H1 (cell line): Measurements from ENCODE around the gene SLC25A53. TPM values are rescaled to one million over a fixed set of nuclear protein-coding genes. Genes with fewer than 3 reads are reported as not detected.

ENCODE experiments used
- CTCF ChIA-PET: fragments of 300-600 bp; sonication (Branson Sonifier 250); formaldehyde crosslinking; loops from one replicate; lab custom pipeline; 2021; ENCODE audit not compliant: partially characterized antibody; lab: Charles Lee
- POLR2A ChIA-PET: fragments of 300-600 bp; sonication (Branson Sonifier 250); formaldehyde crosslinking; loops from one replicate; lab custom pipeline; 2021; ENCODE audit warnings: inconsistent platforms; ENCODE audit not compliant: partially characterized antibody; lab: Charles Lee
- DNase-seq, 2 experiments: peaks; one replicate each; pipeline versions ENCODE4 v3.0.0 to v3.0.0-alpha.2; 2010 to 2022; ENCODE audit warnings: low spot score in 2 of 2, low read depth in 1 of 2, mixed read lengths in 1 of 2
- FAIRE-seq: peaks from 2 replicates; lab custom pipeline; 2011; peaks lifted over from hg19 to GRCh38; lab: Jason Lieb, UNC
- H2AFZ ChIP-seq: 2 replicates; pipeline ENCODE4 v1.8.1; 2012; ENCODE audit warnings: low read length, inconsistent platforms
- H2AK5ac ChIP-seq: 2 replicates; pipeline ENCODE4 v1.6.1; 2013; ENCODE audit warnings: low read depth, low read length
- H2BK120ac ChIP-seq: replicated peaks from 2 replicates; pipeline ENCODE3; 2013; ENCODE audit warnings: low read depth, low read length, inconsistent platforms
- H2BK12ac ChIP-seq: 2 replicates; pipeline ENCODE4 v1.6.1; 2013; ENCODE audit warnings: low read depth, low read length
- H2BK15ac ChIP-seq: 2 replicates; pipeline ENCODE4 v1.6.1; 2013; ENCODE audit warnings: low read length
- H2BK20ac ChIP-seq: 2 replicates; pipeline ENCODE4 v1.6.1; 2013; ENCODE audit warnings: low read length
- H2BK5ac ChIP-seq: 2 replicates; pipeline ENCODE4 v1.6.1; 2013; ENCODE audit warnings: low read depth, low read length
- H3K14ac ChIP-seq: 2 replicates; pipeline ENCODE4 v1.6.1; 2013; ENCODE audit warnings: inconsistent platforms; ENCODE audit not compliant: insufficient read length
- H3K18ac ChIP-seq: 2 replicates; pipeline ENCODE4 v1.6.1; 2013; ENCODE audit warnings: low read length; ENCODE audit errors: extremely low read depth
- H3K23ac ChIP-seq: 2 replicates; pipeline ENCODE4 v1.6.1; 2013; ENCODE audit warnings: inconsistent platforms; ENCODE audit not compliant: insufficient read length
- H3K23me2 ChIP-seq: 2 replicates; pipeline ENCODE4 v1.6.1; 2013; ENCODE audit warnings: low read depth, low read length
- H3K27ac ChIP-seq: 2 replicates; pipeline ENCODE4 v1.6.1; 2011; ENCODE audit warnings: low read depth, low read length, inconsistent platforms
- H3K27me3 ChIP-seq, 4 experiments: replicated peaks in 1 of 4; 1 replicate in 1 of 4; 2 replicates in 3 of 4; pipeline versions ENCODE4 v1.6.1 to v1.8.1; 2011 to 2013; ENCODE audit warnings: low read length in 3 of 4, mild to moderate bottlenecking in 3 of 4, inconsistent platforms in 2 of 4, mixed read lengths in 2 of 4, moderate library complexity in 1 of 4; ENCODE audit not compliant: control insufficient read depth in 3 of 4, insufficient read depth in 3 of 4; ENCODE audit errors: extremely low read depth in 1 of 4
- H3K36me3 ChIP-seq, 4 experiments: 2 replicates each; pipeline versions ENCODE4 v1.6.1 to v1.8.1; 2011 to 2013; ENCODE audit warnings: mild to moderate bottlenecking in 4 of 4, low read length in 3 of 4, moderate library complexity in 2 of 4, control low read depth in 1 of 4, inconsistent platforms in 1 of 4; ENCODE audit not compliant: insufficient read depth in 4 of 4, control insufficient read depth in 2 of 4
- H3K4ac ChIP-seq: replicated peaks from 2 replicates; pipeline ENCODE3; 2013; ENCODE audit warnings: low read length, low read depth, mixed read lengths, inconsistent platforms; ENCODE audit not compliant: insufficient read length
- H3K4me1 ChIP-seq, 4 experiments: replicated peaks in 1 of 4; 1 replicate in 1 of 4; 2 replicates in 3 of 4; pipeline versions ENCODE4 v1.6.1 to v1.8.1; 2011 to 2013; ENCODE audit warnings: low read length in 3 of 4, inconsistent platforms in 2 of 4, mixed read lengths in 1 of 4; ENCODE audit not compliant: insufficient read depth in 4 of 4, control insufficient read depth in 3 of 4
- H3K4me2 ChIP-seq, 2 experiments: 2 replicates each; pipeline versions ENCODE4 v1.6.1 to v1.8.1; 2011 to 2013; ENCODE audit warnings: low read depth in 2 of 2, low read length in 2 of 2, control low read depth in 1 of 2, inconsistent platforms in 1 of 2, mild to moderate bottlenecking in 1 of 2; ENCODE audit not compliant: insufficient read depth in 1 of 2
- H3K4me3 ChIP-seq, 4 experiments: fragments of 200-600, 300-600 bp in 1 of 4; sonication (generic), shearing (Covaris generic), sonication (Bioruptor Twin) in 1 of 4; 2 replicates each; pipeline versions ENCODE4 v1.5.1 to v1.8.1; 2011 to 2016; ENCODE audit warnings: low read length in 4 of 4, low read depth in 3 of 4, control low read depth in 2 of 4, inconsistent platforms in 2 of 4, mild to moderate bottlenecking in 2 of 4, mixed read lengths in 1 of 4, moderate library complexity in 1 of 4; ENCODE audit not compliant: insufficient read depth in 2 of 4; ENCODE audit errors: extremely low read depth in 1 of 4
- H3K56ac ChIP-seq: replicated peaks from 2 replicates; pipeline ENCODE3; 2013; ENCODE audit warnings: low read depth, mild to moderate bottlenecking, mixed read lengths, low read length, inconsistent platforms; ENCODE audit not compliant: insufficient read length
- H3K79me1 ChIP-seq: 2 replicates; pipeline ENCODE4 v1.6.1; 2013; ENCODE audit warnings: low read depth, low read length, control low read depth
- H3K79me2 ChIP-seq, 2 experiments: 2 replicates each; pipeline versions ENCODE4 v1.6.1 to v1.8.1; 2012 to 2013; ENCODE audit warnings: low read length in 2 of 2, mild to moderate bottlenecking in 2 of 2, inconsistent platforms in 1 of 2; ENCODE audit not compliant: insufficient read depth in 2 of 2, control insufficient read depth in 1 of 2
- H3K9ac ChIP-seq, 4 experiments: replicated peaks in 1 of 4; 1 replicate in 1 of 4; 2 replicates in 3 of 4; pipeline versions ENCODE4 v1.6.1 to v1.8.1; 2011 to 2013; ENCODE audit warnings: low read depth in 3 of 4, low read length in 3 of 4, control low read depth in 2 of 4, mild to moderate bottlenecking in 2 of 4, moderate library complexity in 2 of 4, inconsistent platforms in 1 of 4; ENCODE audit errors: extremely low read depth in 1 of 4
- H3K9me3 ChIP-seq, 2 experiments: 2 replicates each; pipeline versions ENCODE4 v1.6.1 to v1.8.1; 2012 to 2013; ENCODE audit warnings: mild to moderate bottlenecking in 2 of 2, moderate library complexity in 2 of 2, control low read depth in 1 of 2, inconsistent platforms in 1 of 2, low read depth in 1 of 2, low read length in 1 of 2, mixed read lengths in 1 of 2; ENCODE audit not compliant: insufficient read depth in 2 of 2
- H4K20me1 ChIP-seq, 2 experiments: replicated peaks in 1 of 2; 2 replicates each; pipeline versions ENCODE3 to v1.8.1; 2011 to 2013; ENCODE audit warnings: inconsistent platforms in 2 of 2, low read length in 2 of 2, mild to moderate bottlenecking in 1 of 2; ENCODE audit not compliant: insufficient read depth in 2 of 2, control insufficient read depth in 1 of 2
- H4K5ac ChIP-seq: 2 replicates; pipeline ENCODE4 v1.6.1; 2013; ENCODE audit warnings: low read length, low read depth, mixed read lengths, inconsistent platforms; ENCODE audit not compliant: insufficient read length
- H4K8ac ChIP-seq: 2 replicates; pipeline ENCODE4 v1.8.0; 2013; ENCODE audit warnings: mild to moderate bottlenecking, moderate library complexity, low read length, inconsistent platforms; ENCODE audit not compliant: insufficient read depth; ENCODE audit errors: extremely low read depth
- H4K91ac ChIP-seq: replicated peaks from 2 replicates; pipeline ENCODE3; 2013; ENCODE audit warnings: low read length, mixed read lengths, inconsistent platforms; ENCODE audit not compliant: insufficient read length
- BACH1 ChIP-seq: IDR thresholded peaks from 2 replicates; pipeline ENCODE4 v1.6.1; 2012; ENCODE audit warnings: low read length, improper control_type of control experiment
- BRCA1 ChIP-seq: IDR thresholded peaks from 2 replicates; pipeline ENCODE4 v1.6.1; 2012; ENCODE audit warnings: low read depth, low read length, improper control_type of control experiment
- CREB1 ChIP-seq: IDR thresholded peaks from 2 replicates; pipeline ENCODE4 v1.6.1; 2012; ENCODE audit warnings: inconsistent platforms
- EGR1 ChIP-seq: IDR thresholded peaks from 2 replicates; pipeline ENCODE4 v1.6.1; 2011; ENCODE audit warnings: low read depth, low read length, borderline replicate concordance
- GABPA ChIP-seq: IDR thresholded peaks from 2 replicates; pipeline ENCODE4 v1.6.1; 2011; ENCODE audit warnings: mild to moderate bottlenecking, low read length, moderate library complexity, borderline replicate concordance; ENCODE audit not compliant: insufficient read depth
- GTF2F1 ChIP-seq: IDR thresholded peaks from 2 replicates; pipeline ENCODE4 v1.6.1; 2012; ENCODE audit warnings: low read depth, low read length, improper control_type of control experiment, borderline replicate concordance
- JUN ChIP-seq: IDR thresholded peaks from 2 replicates; pipeline ENCODE4 v1.6.1; 2011; ENCODE audit warnings: low read depth, mild to moderate bottlenecking, improper control_type of control experiment, low read length
- MAFK ChIP-seq: IDR thresholded peaks from 2 replicates; pipeline ENCODE4 v1.6.1; 2012; ENCODE audit warnings: low read depth, mild to moderate bottlenecking, improper control_type of control experiment, low read length
- NANOG ChIP-seq: IDR thresholded peaks from 2 replicates; pipeline ENCODE4 v1.6.1; 2011; ENCODE audit warnings: low read length, low read depth, mild to moderate bottlenecking, inconsistent platforms; ENCODE audit not compliant: insufficient read depth, poor library complexity, severe bottlenecking
- NRF1 ChIP-seq: IDR thresholded peaks from 2 replicates; pipeline ENCODE4 v1.6.1; 2011; ENCODE audit warnings: mild to moderate bottlenecking, low read depth, low read length, improper control_type of control experiment
- POU5F1 ChIP-seq: IDR thresholded peaks from 2 replicates; pipeline ENCODE4 v1.6.1; 2011; ENCODE audit warnings: low read depth, mild to moderate bottlenecking, low read length, moderate library complexity
- SIN3A ChIP-seq, 2 experiments: IDR thresholded peaks in 1 of 2; conservative IDR thresholded peaks in 1 of 2; 2 replicates each; pipeline ENCODE4 v1.6.1; 2011 to 2012; ENCODE audit warnings: low read length in 2 of 2, improper control_type of control experiment in 1 of 2, low read depth in 1 of 2, mild to moderate bottlenecking in 1 of 2
- SRF ChIP-seq: IDR thresholded peaks from 2 replicates; pipeline ENCODE4 v1.6.1; 2011; ENCODE audit warnings: mild to moderate bottlenecking, low read depth, low read length, moderate library complexity
- TAF1 ChIP-seq: IDR thresholded peaks from 2 replicates; pipeline ENCODE4 v1.6.1; 2011; ENCODE audit warnings: mild to moderate bottlenecking, low read depth, low read length
- YY1 ChIP-seq: IDR thresholded peaks from 2 replicates; pipeline ENCODE4 v1.6.1; 2011; ENCODE audit warnings: low read depth, mild to moderate bottlenecking, low read length
- polyA plus RNA-seq, 7 experiments: library from polyadenylated mRNA; depleted of rRNA in 3 of 7; stranded (reverse) in 5 of 7; unstranded in 2 of 7; fragments of >200 nt in 5 of 7; fragments of 200-250 nt in 2 of 7; gene quantifications; 1 replicate in 5 of 7; 2 replicates in 1 of 7; 4 replicates in 1 of 7; pipeline versions ENCODE4 v1.2.1 to v1.2.3, GENCODE V29; 2011 to 2013; ENCODE audit warnings: missing spikeins in 2 of 7, mixed read lengths in 2 of 7
- total RNA-seq: library from RNA; stranded (reverse); fragmentation: NEBNext Ultra II Directional; extraction: Animal tissue kit (Norgen Biotek cat#: 25700); gene quantifications from 2 replicates; pipeline ENCODE4 v1.2.1, GENCODE V29; 2021

SLC25A53 gene
- total and polyA plus RNA-seq, 2 of the 8 experiments (the other 6 are each of a cell fraction or from before 2014, with no cell fraction given): 2.4 to 4.2 TPM

DNA sequence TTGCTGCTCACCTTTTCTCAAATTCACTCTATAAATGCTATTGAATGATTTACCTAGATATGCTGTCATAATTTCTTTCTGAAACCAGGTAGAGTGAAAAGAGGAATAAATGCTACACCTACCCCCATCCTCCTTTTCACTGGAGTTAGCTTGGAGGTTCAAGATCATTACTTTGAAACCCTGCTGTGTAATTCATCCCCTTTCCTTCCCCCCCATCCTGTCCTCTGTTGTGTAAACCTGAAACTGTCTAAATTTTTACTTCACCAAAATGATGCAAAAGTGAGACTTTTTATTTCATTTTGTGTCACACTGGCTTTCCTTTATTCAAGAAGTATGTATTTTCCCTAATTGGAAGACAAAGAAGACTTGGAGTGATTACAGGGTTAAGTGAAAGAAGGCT is 39.0 kb downstream of the SLC25A53 start:
- peaks cover 2% of the 10 kb centered on the region; the same call in 1 of the 2 replicates for H3K23me2 ChIP-seq
- H2AK5ac ChIP-seq: no peak overlapping the region
- H3K36me3 ChIP-seq: no peaks in the 10 kb centered on the region
- CTCF ChIA-PET: interaction anchor here (0.6 kb wide), 1 partner anchor 629 kb away, joined by 4 read pairs; no protein-coding TSS in a partner anchor
- H4K5ac ChIP-seq: no peak overlapping the region
- no peak overlapping the region for H2AFZ ChIP-seq
- H2BK5ac ChIP-seq: no peak overlapping the region
- no peak overlapping the region for H2BK15ac ChIP-seq
- H3K14ac ChIP-seq: no peak overlapping the region
- no peaks in the 10 kb centered on the region for H3K79me1 ChIP-seq
- H3K4ac ChIP-seq: no peak overlapping the region
- H3K27me3 ChIP-seq: no peaks in the 10 kb centered on the region
- H4K91ac ChIP-seq: no peak overlapping the region
- H3K4me1 ChIP-seq: peaks cover 0 to 5% (median 1%) of the 10 kb centered on the region in 4 experiments; a peak in 3 of 7 replicates
- TF ChIP-seq MAFK (no peak), BACH1 (no peak), BRCA1 (no peak), CREB1 (no peak), NRF1 (no peak), YY1 (no peak), EGR1 (no peak), SIN3A (conservative IDR thresholded peaks at IDR 0.05 in 1 of 2, IDR thresholded peaks at IDR 0.05 in 1 of 2; ENCODE audit: low read depth in 1 of 2, low read length in 2 of 2) (no peak), POU5F1 (no peak), GTF2F1 (no peak), TAF1 (no peak), JUN (no peak), SRF (no peak), GABPA (no peak), NANOG (no peak)
- TF ChIP-seq, all 59 proteins: peak for 0
- Histone ChIP-seq H3K79me2 (no peaks in the 10 kb centered on the region), H3K18ac (no peak overlapping the region), H4K8ac (no peak overlapping the region), H3K23ac (no peak overlapping the region), H2BK20ac (no peak overlapping the region), H3K27ac (no peak overlapping the region), H2BK120ac (no peak overlapping the region), H4K20me1 (peaks cover 0 to 5% of the 10 kb centered on the region in 2 experiments), H3K56ac (no peak overlapping the region), H3K4me2 (no peak overlapping the region), H2BK12ac (no peak overlapping the region), H3K4me3 (no peak overlapping the region), H3K9ac (no peak overlapping the region), H3K9me3 (no peaks in the 10 kb centered on the region)
- FAIRE-seq (no peak), DNase-seq (no peak)
- POLR2A ChIA-PET: no interaction called here
